HG02623 (cell line): ENCODE measurements around the gene MIPOL1.
"Not testable (repeated sequence)": the region's sequence is repeated elsewhere in the genome, so short reads cannot be mapped to it uniquely, and the experiment has no call there.

Experiments
- ATAC-seq: cut with Tn5 transposase; IDR thresholded peaks from one replicate; pipeline ENCODE4 v1.9.1; 2021; ENCODE audit warnings: moderate library complexity; ENCODE audit not compliant: unreplicated experiment

The MIPOL1 gene

GRCh38 chr14:37384870-37385596, 187.3 kb downstream of the MIPOL1 start:
- ATAC-seq = no peak

DNA sequence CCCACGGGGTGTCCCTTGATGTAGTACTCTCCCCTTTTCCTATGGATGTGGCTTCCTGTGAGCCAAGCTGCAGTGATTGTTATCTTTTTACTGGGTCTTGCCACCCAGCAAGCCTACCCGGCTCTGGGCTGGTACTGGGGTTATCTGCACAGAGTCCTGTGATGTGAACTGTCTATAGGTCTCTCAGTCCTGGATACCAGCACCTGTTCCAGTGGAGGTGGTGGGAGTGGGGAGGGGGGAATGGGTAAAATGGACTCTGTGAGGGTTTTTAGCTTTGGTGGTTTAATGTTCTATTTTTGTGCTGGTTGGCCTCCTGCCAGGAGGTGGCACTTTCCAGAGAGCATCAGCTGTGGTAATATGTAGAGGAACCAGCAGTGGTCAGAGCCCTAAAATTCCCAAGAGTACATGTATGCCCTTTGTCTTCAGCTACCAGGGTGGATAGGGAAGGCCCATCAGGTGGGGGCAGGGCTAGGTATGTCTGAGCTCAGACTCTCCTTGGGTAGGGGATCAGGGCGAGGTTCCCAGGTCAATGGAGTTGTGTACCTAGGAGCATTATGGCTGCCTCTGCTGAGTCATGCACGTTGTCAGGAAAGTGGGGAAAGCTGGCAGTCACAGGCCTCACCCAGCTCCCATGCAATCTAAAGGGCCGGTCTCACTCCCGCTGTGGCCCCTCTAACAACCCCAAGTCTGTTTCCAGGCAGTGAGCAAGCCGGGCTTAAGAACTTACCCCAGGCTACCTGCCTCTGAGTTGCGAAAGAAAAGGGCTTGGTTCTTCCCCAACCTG, 199.6 kb downstream of the MIPOL1 start:
- ATAC-seq = not testable (repeated sequence)

DNA sequence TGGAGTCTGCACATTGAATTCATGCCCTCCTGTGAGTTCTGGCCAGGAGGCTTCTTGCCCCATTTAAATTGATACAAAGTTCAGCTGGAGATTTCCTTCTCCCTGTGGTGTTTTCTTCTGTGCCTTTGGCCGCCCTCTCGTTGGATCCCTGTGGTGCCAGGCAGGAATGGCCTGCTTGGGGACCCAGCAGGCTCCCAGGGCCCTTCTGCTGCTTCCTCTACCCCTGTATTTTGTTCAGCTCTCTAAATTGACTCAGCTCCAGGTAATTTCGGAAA, 200.1 kb downstream of the MIPOL1 start:
- ATAC-seq = no peak

DNA sequence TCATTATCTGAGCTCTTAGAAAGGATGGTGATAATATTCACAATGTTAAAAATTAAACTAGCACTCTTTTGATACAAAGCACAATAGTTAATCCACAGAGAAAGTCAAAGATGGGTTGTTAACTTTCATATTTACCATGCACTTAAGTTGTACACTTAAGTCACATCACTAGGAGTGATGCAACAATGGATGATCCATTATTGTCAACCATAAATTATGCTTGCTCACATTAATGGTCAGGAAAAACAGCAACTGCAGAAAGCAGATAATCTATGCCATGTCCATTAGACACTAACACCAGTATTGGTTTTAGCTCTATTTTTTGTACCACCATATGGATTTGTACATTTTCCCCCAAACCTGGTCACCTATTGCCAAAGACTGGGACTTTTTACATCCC, 201.8 kb downstream of the MIPOL1 start:
- ATAC-seq = no peak

- no peak for ATAC-seq
Measured at GRCh38 chr14:37401093-37401492, 203.4 kb downstream of the MIPOL1 start.

- no peak for ATAC-seq
Measured at GRCh38 chr14:37403626-37404025, 205.9 kb downstream of the MIPOL1 start.

GRCh38 chr14:37406095-37406494, 208.4 kb downstream of the MIPOL1 start:
- no peak for ATAC-seq

DNA sequence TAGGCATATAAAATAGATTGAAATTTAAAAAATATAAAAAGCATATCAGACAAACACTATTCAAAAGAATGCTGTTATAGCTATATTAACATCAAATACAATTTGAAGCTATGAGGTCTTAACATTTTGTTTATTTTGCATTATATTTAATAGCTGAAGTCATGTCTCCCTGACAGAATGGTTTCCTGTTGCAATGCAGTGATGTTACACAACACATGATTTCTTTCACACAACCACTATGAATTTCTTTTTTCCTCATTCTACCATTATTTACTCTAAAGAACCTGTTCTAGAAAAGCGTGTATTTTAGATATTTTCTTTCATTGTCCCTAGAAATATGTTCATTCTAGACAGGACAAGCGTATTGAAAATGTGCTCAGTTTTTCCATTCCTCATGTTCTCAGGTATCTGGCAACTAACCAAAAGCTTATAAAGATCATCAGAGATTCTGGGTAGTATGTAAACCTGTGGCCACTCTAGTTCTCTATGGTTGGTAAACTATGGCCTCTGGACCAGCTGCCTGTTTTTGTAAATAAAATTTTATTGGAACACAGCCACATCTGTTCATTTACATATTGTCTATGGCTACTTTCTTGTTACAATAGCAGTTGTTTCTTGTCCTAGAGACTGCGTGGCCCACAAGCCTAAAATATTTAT, 213.5 kb downstream of the MIPOL1 start:
- no peak for ATAC-seq

DNA sequence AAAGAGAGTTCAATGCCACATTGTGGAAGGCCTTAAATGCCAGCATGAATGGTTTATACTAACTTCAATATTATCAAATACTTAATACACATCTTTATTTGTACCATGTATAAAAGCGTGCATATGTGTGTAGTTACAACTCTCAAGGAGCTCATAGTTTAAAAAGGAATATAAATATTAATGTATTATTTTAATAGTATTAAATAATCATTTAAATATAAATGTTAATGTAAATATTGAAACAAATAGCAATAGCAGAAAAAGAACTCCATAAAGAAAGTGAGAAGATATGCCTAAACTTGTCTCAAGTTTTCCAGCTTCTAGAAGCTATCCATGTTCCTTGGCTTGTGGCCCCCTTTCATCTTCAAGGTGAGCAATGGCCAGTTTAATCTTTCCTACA, 215.3 kb downstream of the MIPOL1 start:
- ATAC-seq = no peak

DNA sequence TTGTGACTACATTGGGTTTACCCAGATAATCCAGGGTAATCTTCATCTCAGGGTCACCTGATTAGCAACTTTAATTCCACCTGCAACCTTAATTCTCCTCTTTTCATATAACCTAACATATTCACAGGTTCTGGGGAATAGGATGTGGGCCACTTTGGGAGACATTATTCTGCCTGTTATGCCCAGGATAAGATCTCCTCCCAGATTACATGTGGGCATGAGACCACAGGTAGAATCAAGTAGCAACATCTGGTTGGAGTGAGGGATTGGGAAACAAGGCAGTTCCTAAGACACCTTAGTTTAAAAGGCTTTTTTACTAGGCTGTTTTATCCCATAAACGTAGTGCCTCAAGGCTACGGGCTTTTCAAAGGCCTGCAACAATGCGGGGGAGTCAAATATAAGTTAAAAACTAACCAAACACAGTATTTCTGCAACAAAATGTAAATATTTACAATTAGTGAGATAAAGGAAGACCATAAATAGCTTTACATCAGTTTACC, 215.8 kb downstream of the MIPOL1 start:
- ATAC-seq = no peak

GRCh38 chr14:37416264-37416663, 218.5 kb downstream of the MIPOL1 start:
- ATAC-seq = no peak

DNA sequence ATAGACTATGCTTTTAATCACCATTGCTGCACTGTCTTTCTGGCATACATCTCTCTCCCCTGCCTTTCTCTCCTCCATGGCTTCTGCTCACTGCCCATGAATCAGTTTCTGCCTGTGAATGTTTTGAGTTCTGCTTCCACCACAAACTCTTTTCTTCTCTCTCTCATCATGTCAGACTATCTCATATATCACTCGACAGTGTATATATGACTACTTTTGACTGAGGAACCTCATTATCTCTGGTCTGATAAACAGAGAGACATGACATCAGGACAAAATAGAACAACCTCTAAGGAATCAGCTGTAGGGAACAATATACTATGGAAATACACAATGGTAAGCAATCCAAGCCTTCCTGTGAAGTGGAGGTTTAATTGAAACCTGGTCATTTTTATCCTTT, 219.4 kb downstream of the MIPOL1 start:
- no peak for ATAC-seq

DNA sequence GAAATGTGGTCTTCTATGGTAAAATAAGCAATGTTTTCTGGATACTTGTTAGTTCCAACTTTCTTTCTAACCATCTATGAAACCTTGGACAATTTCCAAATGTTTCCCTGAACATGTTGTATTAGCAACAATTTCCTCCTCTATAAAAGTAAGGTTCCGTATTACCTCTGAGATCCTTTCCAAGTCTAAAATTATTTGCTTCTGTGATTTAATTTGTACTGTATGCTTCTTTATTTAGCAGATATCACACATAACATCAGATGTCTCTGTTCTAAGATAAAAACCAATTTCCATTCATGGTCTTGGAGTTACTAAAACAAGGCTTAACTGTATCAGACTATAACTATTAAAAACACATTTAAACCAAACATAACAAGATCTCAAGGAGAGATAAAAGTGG, 220.1 kb downstream of the MIPOL1 start:
- no peak for ATAC-seq

GRCh38 chr14:37420622-37421021, 222.9 kb downstream of the MIPOL1 start:
- no peak for ATAC-seq

- no peak for ATAC-seq
Measured at GRCh38 chr14:37422319-37422718, 224.6 kb downstream of the MIPOL1 start.

- no peak for ATAC-seq
Measured at GRCh38 chr14:37422748-37423147, 225.0 kb downstream of the MIPOL1 start.

DNA sequence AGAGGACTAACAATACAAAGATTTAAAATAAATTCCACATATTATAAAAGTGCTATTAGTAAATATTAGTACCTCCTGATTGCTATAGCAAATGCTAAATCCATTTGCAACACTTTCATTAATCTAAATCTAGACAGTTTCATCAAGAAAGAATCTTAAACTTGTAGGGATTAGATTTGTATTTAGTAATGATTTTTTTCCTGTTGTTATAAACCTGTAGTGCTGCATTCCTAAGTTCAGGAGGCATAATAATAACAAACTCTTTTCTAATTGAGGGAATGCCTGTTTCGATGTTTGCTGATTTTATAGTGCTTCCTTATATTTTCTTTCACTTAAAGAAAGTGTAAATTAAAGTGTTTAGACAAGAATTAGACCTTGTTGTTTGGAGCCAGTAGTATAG, 231.2 kb downstream of the MIPOL1 start:
- ATAC-seq = no peak

- ATAC-seq = no peak
Measured at GRCh38 chr14:37429618-37430017, 231.9 kb downstream of the MIPOL1 start.

- no peak for ATAC-seq
Measured at GRCh38 chr14:37434867-37435266, 237.1 kb downstream of the MIPOL1 start.

DNA sequence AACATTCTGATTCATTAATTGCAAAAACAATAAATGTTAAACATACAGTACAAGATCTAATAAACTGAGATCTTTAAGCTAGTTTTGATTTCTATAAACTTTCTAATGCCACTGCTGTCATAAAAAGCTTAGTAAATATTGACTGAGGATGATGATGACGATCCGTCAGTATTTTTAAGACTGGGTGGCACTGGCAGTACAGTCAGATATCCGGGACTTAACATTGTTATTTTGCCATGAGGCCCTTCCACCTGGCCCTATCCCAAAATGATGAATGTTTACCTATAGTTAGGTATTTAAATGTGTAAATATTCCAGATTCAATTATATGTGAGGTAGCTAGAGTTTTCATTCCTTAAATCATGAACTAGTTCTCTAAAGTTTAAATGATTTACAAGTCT, 238.8 kb downstream of the MIPOL1 start:
- no peak for ATAC-seq

GRCh38 chr14:37437490-37437889, 239.8 kb downstream of the MIPOL1 start:
- ATAC-seq = no peak

DNA sequence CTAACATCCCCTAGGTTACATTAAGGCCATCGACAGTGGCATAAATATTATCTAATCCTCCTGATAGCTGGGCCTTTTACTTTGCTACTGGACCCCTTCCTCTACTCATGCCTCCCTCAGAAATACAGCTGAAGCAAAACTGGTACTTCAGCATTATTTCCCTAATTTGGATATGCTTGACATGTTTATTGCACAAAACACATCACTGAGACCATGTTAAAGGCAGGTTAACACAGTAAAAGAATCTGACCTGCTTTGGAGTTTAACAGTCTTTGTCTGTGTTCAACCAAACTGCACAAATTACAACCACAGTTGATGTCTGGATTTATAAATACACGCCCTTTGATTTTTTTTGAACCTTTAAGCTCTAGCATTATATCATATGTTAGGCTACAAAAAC, 240.7 kb downstream of the MIPOL1 start:
- no peak for ATAC-seq
